Esophagus squamous epithelium (tissue), 4 donors: Measurements from ENCODE around the gene WRAP73.

Source experiments
- CTCF ChIP-seq, 6 experiments: fragments of 450-650 bp in 4 of 6; fragments of 200-600 bp in 2 of 6; sonication (generic) in 2 of 6; IDR thresholded peaks; one replicate each; pipeline ENCODE4 v1.5.1; 2016 to 2019; ENCODE audit warnings: antibody characterized with exemption in 6 of 6, mild to moderate bottlenecking in 4 of 6, moderate library complexity in 4 of 6
- POLR2A ChIP-seq, 4 donors: fragments of 450-650 bp; IDR thresholded peaks; one replicate each; pipeline ENCODE4 v1.6.1; 2017; ENCODE audit warnings: antibody characterized with exemption in 4 of 4, mild to moderate bottlenecking in 4 of 4, moderate library complexity in 3 of 4

GRCh38 chr1:3681231-3681897 is 31.5 kb upstream of the WRAP73 start:
- no peak for TF ChIP-seq CTCF (IDR thresholded peaks at IDR 0.05)
- no peak for TF ChIP-seq POLR2A (IDR thresholded peaks at IDR 0.05)
